Measurements from ENCODE around the gene CACHD1.

The CACHD1 gene

DNA sequence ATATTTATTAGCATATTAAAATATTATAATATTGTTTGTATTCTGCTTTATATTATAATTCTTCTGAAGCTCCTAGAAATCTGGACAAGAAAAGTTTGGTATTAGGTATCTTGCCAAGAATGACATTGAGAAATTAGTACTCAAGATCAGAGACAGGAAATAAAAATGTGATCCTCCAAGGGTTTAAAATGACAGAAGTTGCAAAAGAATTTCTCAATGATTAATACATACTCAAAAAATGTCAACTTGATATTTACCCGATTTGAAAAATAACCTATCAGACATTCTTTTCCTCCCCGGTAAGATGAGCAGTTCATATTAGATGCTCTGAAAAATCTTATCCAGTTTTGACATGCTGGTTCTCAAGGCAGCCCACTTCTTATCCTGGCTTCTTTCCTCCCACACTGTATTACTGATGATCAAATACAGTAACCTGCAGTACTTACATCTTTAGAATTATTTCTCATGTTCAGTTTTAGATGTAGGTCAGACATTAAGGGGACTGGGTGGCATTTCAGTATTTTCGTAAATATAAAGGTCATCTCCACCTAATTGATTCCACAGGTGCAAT is 55.3 kb downstream of the CACHD1 start:
- DNase-seq = no peak

DNA sequence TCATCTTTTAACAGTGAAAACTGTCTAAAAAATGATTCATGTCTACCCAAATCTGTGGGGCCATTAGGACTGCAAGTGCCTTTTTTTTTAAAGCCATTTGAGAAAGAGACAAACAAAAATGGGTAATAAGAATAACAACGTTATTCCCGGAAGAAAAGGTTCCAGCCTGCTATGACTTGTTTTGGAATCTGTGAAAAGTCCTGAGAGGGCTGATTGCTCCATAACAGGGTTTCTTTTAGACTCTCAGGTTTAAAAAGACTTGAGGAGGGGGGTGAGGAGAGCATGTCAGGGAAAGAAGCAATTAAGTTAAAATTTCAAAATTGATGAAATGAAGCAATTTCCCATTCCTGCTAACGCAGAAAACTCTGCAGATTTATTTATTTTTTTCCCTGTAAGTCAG is 56.4 kb downstream of the CACHD1 start:
- no peak for DNase-seq

DNA sequence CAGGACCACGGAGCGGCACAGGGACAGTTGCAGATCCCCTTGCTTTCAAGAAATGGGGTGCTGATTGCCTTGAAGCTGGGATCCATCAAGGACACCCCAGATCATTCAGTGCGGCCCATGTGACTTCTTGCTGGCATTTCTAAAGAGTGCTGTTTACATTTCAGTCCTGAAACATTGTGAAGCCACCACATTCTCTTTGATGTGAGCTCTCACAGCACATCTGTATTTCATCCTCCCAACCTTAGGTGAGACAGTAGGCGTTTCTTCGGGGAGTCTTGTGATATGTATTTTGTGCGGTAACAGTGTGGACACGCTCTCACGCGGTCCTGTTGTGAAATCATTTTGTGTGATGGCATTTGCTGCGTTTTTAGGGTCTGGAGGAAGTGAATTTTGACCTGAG is 57.2 kb downstream of the CACHD1 start:
- DNase-seq = no peak

DNA sequence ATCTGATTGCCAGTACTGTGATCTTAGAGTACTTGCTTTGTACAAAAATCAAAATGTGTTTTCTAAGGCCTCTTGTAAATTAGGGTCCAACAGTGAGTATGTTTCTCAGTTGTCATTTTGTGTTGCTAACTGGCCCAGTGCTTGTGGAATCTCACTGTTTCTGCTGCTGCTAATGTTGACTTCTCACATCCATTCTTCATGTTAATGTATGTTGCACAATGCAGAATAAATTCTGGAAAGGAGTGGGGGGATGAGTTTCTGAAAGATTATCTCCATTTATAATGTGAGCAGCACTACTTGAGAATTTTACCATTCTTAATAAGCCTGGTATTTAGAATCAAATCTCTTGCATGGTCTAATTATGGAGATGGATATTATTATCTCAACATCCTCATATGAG is 57.9 kb downstream of the CACHD1 start:
- no peak for DNase-seq

DNA sequence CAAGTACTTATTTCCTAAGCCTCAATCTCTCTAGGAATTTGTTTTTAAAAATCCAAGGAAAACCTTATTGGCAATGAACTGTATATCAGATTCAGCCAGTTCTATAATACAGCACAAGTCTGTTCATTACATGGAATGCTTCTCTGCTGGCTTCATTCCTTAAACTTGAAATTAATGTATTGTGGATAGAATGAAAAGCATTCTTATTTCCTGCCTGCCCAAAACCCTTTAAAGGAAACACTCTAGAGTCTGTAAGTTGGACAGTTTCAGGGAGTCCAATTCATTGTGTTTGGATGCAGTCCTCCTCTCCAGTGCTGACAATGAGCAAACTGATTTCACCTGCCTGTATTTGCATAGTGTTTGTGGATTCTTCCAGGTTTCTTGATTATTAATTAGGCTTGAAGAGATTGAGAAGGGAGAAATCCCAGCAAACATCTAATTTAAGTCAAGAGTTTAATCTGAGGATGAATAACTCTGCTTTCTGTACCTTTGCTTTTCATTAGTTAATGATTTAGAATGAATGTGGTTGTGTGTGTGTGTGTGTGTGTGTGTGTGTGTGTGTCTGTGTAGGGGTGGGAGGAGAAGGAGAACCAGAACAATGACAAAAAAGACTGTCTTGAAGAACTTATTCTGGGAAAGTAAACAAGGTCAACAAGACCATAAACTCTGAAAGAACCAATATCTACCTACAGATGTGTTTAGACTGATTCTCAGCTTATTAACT is 61.2 kb downstream of the CACHD1 start:
- no peak for DNase-seq

DNA sequence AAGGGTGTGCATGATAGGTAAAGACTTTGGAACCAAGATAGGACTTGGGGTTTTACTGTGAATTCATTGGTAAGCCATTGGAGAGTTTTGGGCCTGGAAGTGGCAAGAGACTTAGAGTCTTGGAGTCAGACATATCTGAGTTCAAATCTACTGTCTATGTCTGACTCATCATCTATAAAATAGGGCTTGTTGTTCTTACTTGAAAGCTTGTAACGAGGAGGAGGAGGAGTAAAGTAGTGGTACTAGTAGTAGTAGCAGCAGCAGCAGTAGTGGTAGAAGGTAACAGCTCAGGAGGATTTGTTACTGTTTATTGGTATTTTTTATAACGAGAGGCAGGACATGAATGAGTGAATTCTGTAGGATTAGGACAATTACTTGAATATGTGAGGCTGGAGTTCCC is 62.7 kb downstream of the CACHD1 start:
- DNase-seq = no peak

DNA sequence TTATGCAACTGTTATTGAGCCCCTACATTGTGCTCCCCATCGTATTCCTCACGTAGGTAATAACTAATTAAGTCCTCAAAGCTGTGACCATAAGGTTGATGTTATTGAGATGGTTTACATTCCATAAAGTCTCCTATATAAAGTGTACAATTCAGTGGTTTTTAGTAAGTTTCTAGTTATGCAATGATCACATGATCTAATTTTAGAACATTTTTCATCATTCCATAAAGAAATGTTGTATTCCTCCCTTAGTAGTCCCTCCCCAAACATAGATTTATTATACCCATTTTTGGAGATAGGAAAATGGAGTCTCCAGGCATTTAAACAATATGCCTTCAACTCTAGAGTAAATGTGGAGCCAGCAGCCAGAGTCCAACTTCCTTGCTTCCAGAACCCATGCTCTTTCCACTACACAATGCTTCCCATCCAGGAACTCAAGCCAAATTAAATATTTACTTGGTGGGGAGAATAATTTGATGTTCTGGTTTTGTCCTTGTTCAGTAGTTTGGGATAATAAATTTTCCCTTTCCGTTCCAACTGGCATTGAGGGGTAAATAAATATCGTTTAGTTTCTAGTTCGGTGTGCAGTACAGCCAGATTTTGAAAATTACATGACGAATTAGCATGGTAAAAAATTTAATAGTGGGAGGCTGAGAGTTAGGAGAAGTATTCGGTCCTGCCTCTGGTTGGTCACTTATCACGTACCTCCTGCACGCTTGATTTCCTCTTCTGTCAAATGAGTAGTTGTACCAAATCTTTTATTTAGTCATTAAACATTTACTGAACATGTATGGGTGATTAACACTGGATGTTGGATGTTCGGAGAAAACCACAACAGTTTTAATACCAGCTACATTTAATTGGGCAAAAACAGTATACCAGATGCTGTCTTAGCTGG is 66.3 kb downstream of the CACHD1 start:
- no peak for DNase-seq

DNA sequence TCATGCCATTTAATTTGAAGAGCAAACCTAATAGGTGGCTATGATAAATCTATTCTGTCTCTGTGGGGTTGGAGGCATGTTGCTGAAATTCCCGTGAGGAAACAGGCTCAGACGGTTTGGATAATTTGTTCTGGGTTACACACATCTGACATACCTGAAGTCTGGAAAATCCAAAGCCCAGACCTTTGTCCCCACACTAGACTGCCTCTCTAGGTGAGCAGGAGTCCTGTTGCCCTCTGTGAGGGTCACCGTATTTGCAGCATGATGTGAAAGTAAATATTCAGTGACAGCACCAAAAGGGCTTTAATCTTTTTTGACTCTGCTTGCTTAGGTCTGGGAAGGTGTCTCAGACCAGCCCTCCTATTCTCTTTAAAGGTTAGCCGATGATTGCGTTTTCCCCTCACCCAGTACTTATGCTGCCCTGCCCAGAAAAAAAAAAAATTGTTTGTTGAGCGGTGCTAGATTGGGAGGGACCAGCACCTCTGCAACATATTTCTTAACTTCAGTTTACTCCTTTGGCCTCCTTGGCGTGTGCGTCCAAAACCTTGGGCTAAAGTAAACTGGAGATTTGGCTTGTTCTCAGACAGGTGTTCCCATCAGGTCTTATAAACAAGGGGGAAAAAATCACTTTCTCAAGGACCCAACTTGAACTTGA is 67.0 kb downstream of the CACHD1 start:
- no peak for DNase-seq

DNA sequence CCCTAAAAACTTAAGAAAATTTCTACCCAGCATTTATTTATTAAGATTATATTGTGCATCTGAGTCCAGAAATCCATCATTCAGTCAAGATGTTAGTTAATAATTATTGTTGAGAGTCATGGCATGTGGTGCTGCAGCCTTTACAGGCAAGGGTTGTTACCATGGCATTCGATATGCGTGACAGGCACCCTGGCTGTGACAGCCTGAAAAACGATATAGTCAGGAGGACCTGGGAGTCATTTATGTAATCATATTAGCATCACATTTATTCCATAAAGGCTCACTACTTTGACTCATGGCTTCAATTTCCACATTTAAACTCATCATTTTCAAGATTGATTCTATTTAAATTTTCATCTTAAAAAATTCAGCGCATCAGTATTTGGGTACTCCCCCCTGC is 68.0 kb downstream of the CACHD1 start:
- no peak for DNase-seq

DNA sequence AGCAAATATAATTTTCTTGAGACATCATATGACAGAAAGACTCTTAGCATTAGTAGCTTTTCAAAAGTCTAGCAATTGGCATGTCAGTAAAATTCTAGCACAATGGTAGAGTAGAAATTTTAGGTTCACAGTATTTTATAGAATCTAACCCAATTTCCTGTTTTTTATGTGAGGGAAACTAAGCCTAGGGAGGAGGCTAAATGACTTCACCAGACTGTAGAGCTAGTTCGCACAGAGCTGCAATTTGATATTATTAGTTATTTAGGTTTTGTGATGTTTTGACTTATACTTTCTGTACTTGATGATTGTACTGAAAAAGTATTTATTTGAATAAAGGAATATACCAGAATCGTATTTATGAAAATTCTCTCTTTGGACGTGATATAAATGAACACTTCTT is 68.5 kb downstream of the CACHD1 start:
- no peak for DNase-seq

DNA sequence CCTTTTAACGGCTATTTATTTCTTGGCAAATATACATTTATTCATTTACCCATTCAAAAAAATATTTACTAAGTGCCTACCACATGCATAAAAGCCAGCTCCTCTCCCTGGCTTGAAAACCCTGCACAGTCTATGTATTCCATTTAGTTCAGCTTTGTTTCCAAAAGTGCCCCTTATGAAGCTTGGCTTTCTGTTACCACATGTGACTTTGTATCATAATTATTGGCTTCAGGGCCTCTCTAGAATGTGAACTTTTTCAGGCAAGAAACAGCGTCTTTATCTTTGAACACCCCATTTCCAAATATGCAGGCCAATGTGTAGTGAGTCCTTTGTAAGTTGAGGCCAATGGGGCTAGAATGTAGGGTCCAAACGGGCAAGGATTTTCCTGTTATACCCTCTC is 69.4 kb downstream of the CACHD1 start:
- no peak for DNase-seq

DNA sequence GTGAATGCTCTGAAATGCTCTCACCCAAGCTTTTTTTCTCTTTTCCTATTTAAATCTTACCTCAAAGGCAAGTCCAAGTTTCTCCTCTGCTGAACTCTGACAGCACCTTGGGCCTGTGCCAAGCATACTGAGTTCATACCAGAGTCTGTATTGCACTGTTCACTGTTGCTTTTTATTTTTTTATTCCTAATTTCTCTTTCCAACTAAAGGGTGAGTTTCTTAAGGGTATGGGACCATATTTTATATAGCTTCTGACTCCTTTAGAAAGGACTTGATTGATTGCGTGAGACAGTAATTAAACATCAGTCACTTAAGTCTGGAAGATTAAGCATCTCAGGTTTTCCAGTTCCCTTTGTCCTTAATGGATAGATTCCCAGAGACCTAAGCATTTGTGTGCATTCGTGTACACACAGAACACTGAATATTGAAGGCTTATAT is 69.9 kb downstream of the CACHD1 start:
- DNase-seq = no peak

DNA sequence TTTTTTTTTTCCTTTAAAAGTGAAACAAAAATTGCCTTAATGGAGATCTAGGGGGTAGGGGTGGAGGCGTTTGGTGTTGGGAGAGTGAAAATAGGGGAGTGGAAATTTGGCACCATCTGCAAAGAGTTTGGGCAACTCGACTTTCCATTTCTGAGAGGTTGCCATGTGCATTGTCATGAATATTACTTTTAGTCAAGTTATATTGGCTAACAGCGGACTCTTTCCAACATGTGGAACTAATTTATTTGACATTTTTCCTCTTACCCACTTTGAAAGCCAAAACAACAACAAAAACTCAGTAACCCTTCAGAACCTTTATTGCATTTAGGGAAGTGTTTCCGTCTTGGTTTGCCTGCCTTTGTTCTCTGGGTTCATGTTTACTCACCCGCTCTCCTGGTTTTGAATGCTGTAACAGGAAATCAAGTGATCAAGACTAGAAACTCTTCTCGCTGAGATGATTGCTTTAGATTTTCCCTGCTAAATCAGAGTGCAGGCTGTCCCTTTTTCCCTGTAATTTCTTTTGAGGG is 70.4 kb downstream of the CACHD1 start:
- DNase-seq = no peak

DNA sequence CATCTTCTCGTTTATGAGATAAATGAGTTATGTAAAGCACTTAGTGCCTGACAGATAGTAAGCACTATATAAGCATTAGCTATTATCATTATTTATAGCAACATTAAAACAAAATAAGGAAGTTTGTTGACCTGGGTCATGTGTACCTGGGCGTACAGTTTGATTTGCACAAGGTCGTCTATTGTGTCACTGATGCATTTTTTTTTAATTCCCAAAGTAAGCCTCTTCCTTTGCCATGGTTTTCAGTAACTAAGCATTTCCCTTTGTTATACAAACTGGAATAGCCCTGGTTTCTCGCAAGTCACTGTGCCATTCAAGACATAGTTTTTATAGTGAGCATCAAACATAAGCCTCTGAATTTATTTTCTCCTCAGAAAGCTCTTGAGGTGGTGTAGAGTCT is 72.2 kb downstream of the CACHD1 start:
- no peak for DNase-seq

DNA sequence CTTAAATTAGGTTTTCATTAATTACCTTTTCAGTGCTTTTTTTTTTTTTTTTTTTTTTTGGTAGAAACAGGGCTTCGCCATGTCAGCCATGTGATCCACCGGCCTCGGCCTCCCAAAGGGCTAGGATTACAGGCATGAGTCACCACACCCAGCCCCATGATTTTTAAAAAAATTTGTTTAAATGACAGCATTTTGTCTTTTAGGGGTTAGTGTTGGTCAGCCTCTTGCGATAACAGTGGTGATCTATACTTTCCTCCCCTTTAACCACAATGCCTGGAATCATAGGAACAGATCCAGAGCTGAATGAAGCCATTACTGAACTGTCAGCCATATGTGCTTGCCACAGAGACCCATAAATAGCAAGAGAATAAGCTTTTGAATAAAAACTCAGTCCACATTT is 73.9 kb downstream of the CACHD1 start:
- no peak for DNase-seq

DNA sequence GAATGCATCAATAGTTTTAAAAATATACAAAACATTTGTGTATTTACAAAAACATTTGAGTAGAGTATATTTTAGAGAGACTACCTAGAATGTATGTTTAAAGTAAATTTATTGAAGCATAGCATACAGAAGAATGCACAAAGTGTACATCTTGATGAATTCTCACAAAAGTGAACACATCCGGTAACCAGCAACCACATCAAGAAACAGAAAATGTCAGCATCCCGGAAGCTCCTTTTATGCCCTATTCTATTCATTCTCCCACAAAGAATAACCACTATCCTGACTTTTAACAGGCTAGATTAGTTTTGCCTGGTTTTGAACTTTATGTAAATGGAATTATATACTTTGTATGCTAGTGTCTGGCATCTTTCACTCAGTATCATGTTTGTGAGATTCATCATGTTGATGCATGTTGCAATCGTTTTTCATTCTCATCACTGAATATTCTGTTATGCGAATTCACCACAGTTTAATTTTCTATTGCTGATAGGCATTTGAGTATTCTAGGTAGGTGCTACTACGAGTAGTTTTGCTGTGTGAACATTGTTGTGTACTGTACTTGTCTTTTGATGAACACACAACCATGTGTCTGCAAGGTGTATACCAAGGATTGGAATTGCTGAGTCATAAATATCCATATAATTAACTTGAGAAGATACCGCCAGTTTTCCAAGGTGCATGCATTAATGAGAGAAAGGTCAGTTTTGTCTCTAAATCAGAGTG is 75.4 kb downstream of the CACHD1 start:
- no peak for DNase-seq

DNA sequence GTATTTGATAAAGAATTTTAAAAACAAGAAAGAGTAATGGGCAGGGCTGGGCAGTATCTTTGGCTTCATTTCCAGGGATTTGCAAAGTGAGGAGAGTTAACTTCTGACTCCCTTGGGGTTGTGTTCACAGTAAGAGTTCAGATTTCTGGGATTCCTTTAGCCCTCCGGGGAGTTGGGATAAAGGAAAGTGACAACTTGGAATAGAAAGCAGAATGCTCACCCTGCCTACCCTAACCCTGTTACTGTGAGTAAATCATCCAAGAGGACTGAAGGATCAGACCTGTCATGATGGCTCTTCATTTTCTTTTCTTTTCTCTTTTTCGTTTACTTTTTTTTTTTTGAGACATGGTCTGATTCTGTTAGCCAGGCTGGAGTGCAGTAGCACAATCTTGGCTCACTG is 76.1 kb downstream of the CACHD1 start:
- DNase-seq = no peak

DNA sequence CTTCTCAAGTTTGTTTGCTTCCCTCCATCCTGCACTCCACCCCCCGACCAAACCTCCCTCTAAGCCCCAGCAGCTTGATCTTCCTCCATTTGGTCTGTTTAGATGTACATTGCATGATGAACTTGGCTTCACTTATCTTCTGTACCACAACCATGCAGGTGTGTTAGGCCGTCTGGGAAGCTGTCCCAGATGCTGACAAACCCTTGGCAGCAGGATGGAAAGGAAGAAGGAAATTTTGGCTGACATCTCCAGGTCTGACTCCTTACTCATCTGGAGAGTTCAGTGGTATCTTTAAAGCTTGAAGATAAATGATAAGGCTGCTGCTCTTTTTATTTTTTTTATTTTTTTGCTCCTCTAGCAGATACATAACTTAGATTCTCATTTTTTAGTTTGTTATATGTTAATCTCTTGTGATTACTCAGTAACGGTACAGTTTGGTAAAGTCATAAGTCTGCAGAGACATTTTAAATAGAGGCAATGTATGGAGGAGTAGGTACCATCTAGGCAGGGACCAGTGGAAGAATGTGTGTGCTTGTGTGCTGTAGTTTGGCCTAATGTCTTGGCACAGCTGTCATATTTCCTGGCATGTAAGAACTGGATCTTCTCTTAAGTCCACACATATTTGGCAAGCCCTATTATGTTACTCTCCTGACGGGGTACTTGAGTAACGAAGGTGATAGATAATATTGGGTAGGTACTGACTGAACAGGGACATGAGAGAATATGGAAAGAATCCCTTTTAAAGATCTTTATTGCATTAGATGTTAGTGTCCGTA is 79.7 kb downstream of the CACHD1 start:
- no peak for DNase-seq

DNA sequence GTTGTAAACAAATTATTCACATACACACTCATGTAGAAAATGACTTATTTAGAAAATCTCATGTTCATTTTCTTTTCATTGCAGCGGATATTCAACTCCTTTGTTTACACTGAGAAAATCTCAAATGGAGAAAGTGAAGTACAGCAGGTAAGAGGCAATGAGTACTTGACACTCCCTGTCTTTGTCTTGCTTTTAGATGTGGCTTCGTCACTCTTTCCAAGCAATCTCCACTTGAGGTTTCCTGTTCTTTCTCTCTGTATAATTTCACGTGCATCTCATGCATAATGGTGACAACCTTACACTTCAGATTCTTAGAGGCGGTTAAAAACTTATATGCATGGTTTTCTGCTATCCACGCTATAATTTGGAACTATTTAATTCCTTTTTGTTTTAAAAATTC is 80.6 kb downstream of the CACHD1 start:
- no peak for DNase-seq

DNA sequence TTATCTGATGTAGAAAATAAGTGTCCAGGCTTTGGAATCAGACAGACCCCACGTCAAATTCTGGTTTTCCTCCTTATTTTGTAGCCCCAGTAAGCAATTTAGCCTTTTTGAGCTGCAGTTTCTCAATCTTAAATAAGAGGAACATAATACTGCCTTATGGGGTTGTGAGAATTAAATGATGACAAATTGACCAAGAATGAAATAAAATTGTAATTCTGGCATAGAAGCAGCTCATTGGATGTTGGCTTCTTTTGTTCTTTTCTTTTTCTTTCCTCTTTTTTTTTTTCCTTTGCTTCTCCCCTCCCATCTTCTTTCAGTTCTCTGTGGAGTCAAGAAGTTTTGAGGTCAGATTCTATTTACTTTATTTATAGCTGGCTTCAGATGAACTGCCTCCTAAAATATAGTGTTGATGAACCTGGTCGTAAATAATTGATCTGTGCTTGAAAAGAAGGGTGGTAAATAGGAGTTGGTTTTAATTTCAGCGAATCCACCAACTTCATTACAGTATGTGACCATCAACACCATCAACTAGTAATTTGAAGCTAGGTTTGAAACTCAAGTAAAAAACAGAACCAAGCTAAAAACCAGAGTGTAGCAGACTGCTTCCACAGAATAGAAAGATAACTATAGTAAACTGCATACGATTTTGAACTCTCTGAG is 81.1 kb downstream of the CACHD1 start:
- DNase-seq = no peak

DNA sequence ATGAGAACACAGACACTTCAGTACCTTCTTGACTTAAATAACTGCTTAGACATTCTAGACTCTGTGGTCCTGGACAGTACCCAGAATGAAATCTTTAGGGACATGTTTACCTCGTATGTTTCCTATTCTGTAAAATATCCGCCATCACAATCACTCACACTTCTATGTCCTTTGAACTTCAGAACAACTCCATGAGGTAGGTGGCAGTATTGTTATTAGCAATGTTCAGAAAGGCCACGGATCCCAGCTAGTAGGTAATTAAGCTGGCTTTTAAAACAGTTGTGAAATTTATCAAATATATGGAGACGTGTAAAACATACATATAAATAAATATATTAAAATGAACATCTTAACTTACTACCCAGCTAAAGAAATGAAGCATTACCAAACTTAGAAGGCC is 83.4 kb downstream of the CACHD1 start:
- DNase-seq = no peak

Data from hematopoietic multipotent progenitor cell treated with erythropoietin and hydrocortisone succinate and interleukin-3 and kit ligand, for 6 days (in vitro differentiated cells).